GM19467 (cell line): Measurements from ENCODE around the gene WWOX.

Source experiments
- ATAC-seq: cut with Tn5 transposase; IDR thresholded peaks from one replicate; pipeline ENCODE4 v1.9.1; 2021; ENCODE audit warnings: mild to moderate bottlenecking, moderate library complexity; ENCODE audit not compliant: unreplicated experiment

The WWOX gene

DNA sequence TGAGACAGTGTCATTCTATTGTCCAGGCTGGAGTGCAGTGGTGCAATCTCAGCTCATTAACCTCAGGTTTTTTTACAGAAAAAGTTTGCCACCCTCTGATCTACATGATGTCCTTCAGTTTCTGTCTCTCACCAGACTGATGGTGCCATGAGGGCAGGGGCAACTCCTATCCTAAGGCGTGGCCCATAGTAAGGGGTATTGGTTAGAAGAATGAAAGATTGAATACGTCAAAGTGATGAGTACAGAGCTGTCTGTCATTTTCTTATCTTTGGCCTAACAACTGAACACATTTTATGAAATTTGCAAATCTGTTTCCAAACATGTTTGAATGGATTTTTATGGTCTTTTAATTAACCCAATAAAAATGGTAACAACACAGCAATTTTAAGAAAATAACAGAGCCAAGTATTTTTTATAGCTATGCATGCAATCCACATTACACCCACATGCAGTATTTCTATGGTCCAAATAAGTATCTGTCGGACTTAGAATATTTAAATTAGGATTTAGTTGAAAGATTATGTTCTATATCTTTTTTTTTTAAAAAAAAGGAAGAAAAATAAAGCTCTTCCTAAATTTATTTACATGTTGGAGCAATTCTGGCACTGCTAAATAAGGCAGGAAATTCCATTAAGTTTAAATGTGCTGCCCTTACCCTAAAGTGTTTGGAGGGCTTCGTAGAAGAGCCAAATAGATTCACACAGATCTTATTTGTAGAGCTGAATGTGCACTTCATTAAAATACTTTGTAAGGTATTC lies 192.8 kb downstream of the WWOX start:
- ATAC-seq, result no peak

DNA sequence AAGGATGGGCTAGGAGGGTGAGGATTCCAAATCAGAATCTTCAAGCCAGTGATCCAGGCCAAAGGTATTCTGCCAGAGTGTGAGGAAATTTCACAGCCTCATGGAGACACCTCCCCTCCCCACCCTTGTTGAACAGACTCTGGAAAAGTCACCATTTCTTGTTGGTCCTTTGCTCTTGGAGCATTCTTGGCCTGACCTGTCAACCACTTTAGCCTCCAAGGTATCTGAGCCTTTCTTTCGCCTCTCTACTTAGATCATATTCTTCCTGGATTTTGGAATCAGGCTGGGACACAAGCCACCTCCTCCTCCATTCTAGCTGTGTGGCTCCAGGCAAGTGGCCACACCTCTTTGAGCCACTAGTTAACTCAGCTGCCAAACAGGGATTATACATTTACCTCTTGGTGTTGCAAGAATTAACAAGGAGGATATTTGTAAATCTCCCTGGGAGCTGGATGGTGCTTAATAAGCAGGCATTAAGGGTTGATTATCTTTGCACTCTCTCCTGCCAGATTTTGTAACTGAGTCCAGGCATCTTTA lies 193.5 kb downstream of the WWOX start:
- ATAC-seq, result no peak

DNA sequence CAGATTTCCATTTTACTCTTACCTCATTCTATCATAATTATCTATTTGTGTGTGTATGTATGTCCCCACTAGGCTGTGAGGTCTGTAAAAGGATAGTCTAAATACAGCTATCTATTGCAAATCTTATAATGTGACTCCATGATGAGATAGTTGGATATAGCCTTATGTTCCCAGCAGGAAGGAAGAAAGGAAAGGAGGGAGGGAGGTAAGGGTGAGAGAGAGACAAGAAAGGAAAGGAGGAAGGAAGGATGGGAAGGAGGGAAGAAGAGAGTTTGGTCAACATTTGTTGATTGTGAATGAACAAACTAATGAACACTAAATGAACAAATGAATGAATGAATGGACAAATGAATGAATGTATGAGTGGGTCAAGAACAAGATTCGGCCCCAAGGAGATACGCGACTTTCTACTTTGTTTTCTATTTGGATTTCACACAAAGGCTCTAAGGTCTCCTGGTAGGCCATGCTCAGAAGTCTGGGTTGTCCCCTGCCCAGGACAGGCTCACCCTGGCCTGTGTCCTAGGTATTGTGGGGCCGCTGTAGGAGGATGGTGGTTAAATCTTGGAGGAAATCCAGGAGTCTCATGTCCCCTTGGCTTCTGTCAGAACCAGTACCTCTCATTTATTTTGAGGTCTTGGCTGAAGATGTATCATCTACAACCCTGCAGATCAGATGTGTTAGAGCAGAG lies 195.2 kb downstream of the WWOX start:
- ATAC-seq, result no peak

DNA sequence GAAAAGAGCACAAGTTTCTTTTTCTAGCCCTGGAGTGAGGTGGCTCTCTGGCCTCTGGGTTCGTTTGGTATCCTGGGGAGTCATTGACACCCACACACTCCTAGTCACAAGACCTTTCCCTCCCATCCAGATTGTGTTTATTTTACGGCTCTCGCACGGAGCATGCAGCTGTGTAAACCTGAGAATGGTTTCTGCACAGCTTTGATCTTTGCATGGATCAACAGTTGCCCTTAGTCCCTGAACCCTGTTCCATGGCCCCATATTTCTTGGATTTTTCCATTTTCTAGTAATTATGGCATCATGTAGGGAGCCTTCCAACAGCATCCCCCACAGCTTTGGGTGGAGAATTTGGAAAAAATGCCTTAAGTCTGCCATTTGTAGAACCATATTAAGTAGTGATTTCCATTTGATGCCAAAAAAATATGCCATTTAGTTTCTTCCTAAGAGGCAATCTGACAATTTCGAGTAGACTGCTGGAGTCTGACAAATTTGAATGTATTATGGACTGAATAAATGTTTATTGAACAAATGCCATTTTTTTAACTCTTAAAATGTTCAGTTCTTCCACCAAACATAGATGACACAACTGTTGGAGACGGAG lies 197.7 kb downstream of the WWOX start:
- no peak for ATAC-seq

DNA sequence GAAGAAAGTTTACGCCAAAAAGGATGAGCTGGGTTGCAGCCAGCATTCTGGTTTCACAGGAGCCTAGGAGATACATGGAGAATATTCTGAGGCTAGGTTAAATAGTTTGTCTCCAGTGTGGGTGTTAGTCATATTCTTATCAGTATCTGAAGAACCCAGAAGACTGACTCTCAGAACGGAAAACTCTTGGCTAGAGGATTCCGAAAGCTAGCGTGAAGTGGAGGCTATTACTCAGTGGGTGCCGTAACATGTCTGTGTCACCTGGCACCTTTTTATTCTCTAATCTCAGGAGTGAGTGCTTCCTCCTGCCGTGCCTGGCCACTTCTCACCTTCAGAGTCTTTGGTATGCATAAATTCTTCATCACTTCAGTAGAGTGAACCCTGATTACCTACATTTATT lies 199.5 kb downstream of the WWOX start:
- ATAC-seq, result no peak

DNA sequence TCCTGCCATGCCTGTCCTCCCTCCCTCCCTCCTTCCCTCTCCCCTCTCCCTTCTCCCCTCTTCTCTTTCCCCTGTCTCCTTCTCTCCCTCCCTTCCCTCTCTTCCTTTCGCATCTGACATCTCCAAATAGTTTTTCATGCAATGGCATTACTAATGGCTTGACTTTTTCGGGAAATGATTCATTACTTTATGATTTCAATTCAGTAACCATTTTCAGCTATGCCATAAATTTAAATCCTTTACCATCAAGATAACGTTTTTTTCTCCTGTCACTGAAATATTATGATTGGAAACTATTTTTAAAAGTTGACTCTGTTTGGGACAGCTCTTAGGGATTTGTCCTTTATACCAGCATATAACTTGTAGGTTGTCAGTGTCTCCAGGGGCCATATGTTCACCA lies 201.0 kb downstream of the WWOX start:
- ATAC-seq, result no peak

DNA sequence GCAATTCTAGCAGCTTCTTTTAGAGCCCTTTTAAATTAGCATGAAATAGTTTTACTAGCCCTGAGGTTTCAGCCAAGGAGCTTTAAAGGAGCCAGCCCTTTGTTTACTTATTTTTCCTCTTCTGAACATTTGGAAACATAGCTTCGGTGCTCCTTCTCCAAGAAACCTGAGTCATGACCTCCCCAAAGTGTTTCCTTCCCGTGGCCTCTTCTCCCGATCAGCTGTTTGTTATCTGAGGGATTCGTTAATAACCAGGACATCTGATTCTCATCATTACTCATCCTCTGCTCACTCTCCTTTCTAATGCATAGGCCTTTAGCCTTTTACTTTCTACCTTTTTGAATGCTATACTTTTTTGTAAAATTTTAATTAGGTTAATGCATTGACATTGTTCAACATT lies 204.5 kb downstream of the WWOX start:
- no peak for ATAC-seq

DNA sequence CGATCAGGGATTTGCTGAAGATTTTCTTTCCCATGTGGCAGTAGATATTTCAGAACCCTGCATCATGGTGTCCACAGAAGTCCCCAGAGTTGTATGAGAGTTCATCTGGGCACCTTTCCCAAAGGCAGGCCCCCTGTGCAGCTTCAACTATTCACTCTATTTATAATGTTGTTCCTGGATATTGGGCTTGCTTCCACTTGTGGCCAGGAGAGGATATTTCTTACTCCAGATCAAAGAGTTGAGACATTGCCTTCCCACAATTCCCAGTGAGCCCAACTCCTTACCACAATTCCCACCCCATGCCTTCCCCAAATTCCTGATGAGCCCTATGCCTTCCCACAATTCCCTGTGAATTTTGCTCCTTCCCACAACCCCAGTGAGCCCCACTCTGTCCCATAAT lies 206.9 kb downstream of the WWOX start:
- no peak for ATAC-seq

DNA sequence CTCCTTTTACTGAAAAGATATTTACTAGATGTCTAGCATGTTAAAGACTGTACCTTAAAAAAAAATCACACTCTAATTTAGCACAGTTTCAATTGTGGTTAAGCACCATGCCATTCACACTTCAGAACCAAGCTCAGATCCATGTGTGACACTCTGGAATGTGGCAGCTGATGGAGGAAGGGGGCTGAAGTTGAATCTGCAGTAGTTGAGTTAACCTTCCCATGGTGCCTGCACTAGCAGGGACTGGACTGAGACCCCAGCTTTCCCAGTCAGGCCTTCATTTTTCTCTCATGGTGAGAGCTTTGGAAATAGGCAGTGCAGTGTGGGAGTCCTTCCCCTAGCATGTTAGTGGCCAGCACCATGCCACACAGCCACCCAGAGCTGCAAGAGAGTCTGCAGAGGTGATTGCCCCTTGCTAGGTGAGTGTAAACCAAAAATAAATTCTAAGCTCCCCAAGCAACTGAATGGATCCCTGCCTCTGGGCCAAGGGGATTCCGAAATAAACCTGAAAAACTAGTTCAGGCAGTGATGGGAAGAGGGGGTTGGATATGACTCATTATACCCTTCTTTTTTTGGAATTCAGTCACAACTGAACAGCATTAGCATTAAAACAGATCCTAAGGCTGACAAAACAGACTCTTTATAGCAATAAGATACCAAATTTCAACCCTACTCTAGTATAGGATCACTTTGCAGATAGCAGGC lies 208.5 kb downstream of the WWOX start:
- ATAC-seq, result no peak

DNA sequence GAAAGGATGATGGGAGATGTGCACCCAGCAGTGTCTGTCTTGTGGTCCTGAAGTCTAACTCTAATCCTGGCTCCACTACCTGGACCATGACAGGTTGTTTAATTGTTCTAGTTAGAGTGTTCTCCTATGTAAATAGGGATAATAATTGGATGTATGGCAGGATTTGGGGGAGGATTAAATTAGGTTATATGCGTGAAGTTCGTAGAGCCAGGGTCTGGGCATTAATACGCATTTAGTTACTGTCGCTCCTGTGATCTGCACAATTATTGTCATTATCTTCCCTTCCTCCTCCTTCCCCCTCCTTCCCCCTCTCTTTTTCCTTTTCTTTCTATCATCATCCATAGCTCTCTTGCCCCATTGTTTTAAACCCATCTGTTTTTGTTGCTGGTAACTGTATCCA lies 210.3 kb downstream of the WWOX start:
- no peak for ATAC-seq

DNA sequence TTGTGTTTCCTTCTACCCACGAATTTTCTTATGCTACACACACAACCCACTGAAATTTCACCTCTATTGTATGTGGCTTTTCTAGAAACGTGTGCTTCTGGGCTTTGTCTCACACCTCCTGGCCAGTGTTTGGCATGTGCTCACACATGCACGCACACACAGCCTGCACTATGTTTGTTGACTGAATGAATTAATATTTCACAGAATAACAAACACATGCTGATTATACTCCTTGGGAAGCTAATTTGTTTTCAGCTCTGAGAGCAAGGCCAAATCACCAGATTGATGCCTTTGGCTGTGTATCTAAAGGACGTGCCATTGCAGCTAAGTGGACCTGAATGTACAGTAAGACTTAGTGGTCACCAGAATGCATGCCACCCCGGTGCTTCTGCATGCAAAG lies 210.7 kb downstream of the WWOX start:
- no peak for ATAC-seq

DNA sequence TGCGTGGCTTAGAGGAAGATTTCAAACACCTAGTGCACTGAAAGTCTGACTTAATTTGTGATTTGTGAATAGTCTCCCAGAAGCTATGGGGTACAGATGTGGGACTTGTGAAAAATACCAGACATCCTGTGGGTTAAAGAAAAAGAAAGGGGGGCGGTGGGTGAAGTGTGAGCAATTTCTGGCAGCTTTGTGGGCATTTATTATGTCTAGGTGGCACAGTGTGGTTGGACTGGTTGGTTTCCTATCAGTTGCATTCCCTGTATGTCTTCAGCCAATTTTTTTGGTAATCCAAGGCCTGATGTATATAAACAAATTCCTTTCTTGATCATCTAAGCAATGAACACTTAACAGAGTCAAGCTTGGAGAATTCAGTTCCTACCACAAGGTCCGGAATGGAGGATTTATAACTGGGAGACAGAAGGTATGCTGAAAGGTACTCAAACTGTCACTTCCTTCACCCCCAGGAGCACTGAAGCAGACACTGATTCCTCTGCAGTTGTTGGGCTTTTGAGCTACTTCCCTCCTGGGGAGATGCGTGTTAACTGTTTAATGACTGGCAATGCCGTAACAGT lies 211.6 kb downstream of the WWOX start:
- ATAC-seq, result no peak

DNA sequence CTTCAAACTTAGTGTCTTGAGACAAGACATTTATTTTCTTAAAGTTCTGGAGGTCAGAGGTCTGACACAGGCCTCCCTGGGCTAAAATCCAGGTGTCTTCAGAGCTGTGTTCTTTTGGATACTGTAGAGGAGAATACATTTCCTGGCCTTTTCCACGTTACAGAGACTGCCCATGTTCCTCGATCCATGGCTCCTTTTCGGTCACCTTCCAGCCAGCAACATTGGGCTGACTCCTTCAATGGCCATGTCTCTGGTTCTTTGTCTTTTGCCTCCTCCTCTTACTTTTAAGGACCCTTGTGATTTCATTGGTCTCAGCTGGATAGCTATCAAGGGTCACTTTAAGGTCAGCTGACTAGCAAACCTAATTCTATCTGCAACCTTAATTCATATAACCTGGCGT lies 212.4 kb downstream of the WWOX start:
- no peak for ATAC-seq

DNA sequence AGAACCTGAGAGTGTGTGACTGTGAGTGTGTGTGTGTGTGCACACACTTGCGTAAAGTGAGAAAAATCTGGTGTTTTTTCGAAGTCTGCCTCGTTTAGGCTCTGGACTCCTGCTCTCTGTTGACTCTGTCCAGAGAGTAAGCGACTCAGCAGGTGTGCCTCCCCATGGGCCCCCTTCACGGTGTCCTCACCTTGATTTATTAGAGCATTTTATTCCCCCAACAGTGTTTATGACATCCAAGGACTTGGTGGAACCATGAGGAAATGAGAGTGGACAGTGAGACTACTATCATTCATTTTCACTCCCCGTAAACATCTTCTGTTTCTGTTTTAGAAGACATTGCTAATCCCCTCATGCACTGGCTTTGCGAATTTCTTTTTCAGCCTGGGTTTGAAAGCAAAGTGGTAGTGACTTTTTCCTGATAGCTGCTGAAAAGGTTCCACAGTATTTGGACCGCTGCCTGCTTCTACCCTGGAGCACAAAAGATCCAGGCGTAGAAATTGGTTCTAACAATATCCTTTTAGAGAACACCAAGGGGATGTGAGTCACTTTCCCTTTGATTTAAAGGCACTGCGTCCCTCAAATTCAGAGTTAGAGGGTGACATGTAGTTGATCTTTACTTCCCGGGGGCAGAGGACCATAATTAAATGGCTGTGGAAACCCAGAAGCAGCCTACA lies 218.2 kb downstream of the WWOX start:
- ATAC-seq, result no peak

DNA sequence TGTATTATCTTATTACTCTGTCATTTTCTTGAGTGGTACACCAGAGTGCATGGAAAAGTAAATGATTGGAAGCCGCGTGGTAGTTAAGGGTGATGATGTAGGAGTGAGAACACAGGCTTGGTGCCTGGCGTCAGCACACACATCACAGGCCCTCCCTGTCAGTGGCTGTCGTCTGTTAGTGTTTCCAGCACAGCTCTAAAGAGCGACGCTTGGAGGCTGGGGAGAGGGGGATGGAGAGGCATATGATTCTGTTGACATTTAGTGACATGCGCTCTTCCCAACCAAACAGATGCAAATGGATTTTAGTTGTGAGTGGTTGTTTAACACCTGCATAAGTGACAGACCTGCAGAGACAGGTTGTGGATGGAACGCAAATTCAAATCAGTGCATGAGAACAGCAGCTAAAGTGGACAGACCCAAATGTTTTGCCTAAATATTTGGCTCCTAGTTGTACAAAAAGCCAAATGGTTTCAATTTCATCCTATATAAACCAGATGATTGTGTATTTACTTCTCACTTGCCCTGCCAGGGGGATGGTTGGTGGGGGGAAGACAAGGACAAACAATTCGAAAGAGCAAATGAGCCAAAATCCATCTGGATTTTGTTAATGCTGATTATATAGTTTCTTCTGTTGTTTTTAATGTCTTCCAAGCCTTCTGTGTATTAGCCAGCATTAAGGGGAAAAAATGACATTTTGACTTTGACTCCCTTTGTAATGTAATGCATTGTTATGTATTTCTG lies 222.3 kb downstream of the WWOX start:
- no peak for ATAC-seq

DNA sequence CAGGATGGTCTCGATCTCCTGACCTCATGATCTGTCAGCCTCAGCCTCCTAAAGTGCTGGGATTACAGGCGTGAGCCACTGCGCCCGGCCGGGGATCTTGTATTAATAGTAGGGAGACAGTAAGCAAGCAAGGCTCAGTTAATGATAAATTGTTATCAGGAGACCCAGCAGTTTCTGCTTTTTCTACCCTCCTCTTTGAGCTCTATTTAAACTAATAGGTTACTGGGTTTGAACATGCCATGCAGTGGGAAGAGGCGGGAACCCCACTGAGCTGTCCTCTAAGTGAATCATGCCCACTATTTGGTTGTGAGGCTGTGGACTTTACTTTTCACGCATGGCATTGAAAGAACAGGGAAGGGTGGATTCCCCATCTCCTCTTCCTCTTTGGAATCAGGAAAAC lies 223.9 kb downstream of the WWOX start:
- no peak for ATAC-seq

DNA sequence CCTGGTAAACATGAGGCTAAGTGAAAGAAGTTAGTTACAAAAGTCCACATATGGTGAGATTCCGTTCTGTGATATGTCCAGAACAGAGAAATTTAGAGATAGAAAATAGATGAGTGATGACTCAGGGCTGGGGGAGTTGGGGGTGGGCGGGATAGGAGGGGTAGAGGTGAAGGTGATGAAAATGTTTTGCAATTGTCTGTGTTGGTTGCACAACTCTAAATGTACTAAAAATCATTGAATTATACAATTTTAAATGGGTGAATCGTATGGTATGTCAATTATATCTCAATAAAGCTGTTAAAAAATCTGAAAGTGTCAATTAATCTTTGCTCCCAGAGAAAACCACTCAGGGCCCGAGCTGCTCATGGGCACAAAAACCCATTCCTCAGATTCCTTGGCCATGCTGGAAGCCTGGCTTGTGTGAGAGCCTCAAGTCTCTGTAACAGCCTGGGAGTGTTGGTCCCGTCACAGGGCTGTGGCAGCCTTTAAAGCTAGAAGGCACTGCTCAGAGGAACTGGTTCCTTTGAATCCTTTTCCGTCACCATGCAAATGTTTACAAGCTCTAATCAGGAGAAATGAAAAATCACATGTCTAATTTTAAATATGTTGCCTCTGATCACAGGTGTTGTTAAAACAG lies 225.3 kb downstream of the WWOX start:
- ATAC-seq, result no peak

DNA sequence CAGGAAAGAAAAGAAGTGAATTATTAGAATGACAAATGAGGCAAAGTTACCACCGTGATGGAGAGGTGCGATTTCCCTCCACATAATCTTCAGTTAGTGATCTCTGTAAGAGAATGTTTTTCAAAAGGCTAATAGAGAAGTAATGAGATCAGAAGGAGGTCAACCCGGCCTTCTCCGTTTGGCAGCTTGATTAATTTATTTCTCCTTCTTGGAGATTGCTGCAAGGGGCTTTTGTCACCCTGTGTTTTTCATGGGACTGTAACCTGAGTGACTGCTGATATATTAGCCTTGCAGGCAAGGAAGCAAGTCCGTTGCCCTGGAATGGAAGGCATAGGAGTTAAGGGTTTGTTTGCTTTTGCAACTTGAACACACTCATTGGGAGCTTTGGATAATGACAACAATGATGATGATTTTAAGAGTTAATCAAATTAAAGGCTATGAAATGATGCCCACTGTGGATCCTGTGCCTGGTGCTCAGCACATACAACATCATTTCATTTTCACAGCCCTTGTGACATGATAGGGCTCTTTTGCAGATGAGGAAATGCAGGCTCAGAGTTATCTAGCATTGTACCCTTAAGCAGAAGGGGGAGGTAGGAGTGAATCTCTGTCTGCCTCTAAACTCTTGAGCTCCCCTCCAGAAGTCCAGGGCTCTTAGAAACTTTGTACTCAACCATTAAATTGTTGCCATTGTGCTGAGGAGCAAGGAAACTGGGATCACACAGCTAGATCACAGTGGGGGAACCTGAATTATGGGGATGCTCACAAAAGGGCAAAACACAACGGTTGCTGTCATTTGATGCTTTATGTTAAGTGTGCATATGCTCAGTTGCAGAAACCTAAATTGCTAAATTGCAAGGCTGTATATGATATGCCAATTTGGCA lies 226.3 kb downstream of the WWOX start:
- no peak for ATAC-seq
